ENCODE results near the gene NFASC. TPM values are rescaled to one million over a fixed set of nuclear protein-coding genes. Genes with fewer than 3 reads are reported as not detected.

NFASC gene
- total RNA-seq, 1 experiment from 2014 or later: 7.8 TPM

DNA sequence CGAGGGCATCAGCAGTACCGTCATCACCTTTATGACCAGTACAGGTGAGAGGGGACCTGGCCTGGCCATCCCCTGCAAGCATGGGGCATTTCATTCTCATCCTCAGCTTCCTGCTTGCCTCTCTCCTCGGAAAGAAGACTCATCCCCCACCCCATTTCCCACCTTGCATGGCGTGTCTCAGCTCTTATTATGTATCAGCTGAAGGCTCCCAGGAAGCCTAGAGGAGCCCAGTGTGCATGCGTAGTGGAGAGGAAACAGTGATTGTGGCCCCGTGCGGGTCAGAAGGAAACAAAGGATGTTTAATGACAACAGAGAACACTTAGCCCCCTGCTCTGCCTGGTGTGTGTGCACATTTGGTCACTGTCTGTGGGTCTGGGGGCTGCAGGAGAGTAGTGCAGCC, 132.0 kb downstream of the NFASC start:
- DNase-seq (ENCODE audit: low read depth): no peak

DNA sequence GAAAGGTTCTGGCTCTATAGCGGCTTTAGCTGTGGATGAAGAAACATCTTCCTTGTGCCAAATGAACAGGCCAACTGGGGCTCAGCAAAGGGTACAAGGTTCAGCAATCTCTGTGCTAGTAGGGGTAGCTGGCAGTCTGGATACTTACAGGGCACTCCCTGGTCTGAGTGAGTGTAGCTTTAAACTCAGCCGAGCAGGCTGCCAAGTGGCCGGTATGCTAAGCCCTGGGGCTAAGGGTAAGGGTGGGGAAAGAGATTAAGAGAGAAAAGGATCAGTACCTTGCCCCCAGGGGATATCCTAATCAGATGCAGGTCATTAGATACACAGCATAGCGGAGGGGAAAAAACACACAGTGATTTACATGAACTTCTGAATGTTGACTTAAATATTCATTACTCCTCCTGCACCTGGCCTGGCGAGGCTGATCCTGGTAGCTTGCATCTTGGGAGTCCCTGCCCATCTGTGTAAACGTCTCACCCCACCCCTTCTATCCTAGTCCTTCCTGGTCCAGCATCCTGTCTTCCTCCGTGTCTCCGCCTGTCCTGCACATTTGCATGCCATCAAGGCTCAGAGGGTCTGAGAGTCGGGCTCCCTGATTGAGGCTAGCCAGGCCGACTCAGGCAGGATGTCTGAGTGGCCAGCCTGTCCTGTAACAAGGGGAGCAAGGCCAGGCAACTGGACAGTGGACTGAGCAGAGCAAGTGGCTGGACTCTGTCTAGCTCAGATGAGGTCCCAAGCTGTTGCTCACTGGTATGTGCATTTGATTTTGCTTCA, 132.9 kb downstream of the NFASC start:
- DNase-seq (ENCODE audit: low read depth): no peak

DNA sequence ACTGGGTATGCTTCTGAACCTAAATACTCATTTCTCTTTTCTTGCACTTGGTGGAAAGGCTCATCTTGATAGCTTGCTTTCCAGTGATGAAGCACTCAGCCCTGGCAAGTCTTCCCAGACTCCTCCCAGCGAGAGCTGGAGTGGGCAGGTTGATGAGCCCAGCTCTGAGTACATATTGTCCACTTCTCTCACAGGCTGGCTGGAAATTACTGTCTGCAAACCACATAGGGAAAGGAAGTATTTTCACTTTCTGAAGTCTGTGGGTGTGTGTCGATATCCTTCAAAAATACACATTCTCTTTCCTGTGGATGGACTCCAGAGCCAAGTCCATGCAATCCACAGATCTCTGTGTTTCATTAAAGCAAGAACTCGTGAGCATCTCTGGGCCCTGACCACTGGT, 133.7 kb downstream of the NFASC start:
- no peak for DNase-seq (ENCODE audit: low read depth)

DNA sequence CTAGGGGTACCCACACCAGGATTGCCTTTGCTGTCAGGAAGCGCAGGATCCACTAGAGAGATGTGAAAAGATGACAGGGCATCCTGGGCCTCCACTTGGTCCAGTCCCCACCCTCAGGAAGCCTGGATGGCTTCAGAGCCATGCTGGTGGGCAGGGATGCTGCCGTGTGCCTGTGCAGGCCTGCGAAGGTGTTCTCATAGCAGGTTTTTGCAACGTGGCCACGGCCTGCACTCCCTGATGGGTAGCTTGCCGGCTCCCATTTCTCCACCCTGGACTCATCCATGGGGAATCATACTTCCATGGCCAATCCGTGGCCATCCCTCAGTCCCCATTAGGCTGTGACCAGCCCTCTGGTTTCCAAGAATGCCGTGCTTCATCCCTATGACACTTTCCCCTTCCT, 138.2 kb downstream of the NFASC start:
- no peak for DNase-seq (ENCODE audit: low read depth)

- DNase-seq (ENCODE audit: low read depth): no peak
Observed at GRCh38 chr1:205009670-205010069, 139.0 kb downstream of the NFASC start.

DNA sequence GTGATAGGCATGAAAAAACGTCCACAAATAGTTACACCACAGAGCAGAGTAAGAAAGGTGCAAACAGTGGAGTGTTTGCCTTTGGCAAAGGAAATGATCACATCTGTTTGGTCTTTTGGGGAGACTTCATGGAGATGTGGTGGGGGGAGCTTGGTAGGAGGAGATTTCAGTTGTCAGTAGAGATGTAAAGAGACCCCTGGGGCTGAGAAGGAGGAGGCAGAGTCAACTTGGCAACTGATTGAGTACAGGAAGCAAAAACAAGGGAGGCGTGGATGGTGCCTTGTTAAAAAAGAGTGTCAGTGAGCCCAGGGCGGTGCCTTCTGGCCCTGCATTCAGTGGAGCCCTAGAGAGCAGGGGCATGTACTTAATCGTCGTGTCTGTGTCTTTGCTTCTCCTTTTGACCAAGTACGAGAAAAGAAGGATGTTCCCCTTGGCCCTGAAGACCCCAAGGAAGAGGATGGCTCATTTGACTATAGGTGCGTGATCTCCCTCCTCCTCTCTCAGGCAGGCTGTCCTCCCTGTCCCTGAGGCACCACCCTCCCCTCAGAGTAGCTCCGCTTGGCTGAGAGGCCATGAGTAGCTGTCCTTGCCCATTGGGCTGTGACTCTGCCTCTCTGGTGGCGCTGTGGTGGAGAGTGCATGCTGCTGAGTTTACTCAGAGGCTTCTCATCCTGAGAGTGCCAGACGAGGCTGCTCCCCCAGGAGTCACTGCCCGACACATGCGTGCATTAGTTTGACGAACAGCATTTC, 141.9 kb downstream of the NFASC start:
- DNase-seq (ENCODE audit: low read depth): peak; percentile 1

- peak; percentile 8 for DNase-seq (ENCODE audit: low read depth)
Observed at GRCh38 chr1:205013683-205014367, 143.2 kb downstream of the NFASC start.

- no peak for DNase-seq (ENCODE audit: low read depth)
Observed at GRCh38 chr1:205014783-205015182, 144.1 kb downstream of the NFASC start.

- DNase-seq (ENCODE audit: low read depth): no peak
Observed at GRCh38 chr1:205015241-205015640, 144.6 kb downstream of the NFASC start.

- DNase-seq (ENCODE audit: low read depth): no peak
Observed at GRCh38 chr1:205016075-205016474, 145.4 kb downstream of the NFASC start.

- DNase-seq (ENCODE audit: low read depth): no peak
Observed at GRCh38 chr1:205016584-205016983, 145.9 kb downstream of the NFASC start.

DNA sequence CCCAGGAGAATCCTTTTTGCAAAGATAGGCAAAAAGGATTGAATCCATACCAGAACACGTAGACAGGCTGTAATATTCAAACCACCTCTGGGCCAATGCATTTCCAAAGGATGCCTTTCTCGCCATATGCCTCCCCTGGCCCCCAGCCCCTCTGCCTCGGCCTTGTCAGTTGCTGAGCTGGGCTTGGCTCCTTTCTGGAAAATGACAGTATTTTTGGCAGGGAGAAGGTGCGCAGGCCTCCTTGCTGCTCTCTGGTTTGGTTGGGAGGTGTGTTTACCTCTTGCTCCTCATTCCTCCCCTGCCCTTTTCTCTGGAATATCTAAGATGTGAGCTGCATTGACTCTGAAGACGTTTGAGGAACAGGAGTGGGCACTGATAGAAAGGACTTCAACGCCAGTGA, 146.3 kb downstream of the NFASC start:
- no peak for DNase-seq (ENCODE audit: low read depth)

DNA sequence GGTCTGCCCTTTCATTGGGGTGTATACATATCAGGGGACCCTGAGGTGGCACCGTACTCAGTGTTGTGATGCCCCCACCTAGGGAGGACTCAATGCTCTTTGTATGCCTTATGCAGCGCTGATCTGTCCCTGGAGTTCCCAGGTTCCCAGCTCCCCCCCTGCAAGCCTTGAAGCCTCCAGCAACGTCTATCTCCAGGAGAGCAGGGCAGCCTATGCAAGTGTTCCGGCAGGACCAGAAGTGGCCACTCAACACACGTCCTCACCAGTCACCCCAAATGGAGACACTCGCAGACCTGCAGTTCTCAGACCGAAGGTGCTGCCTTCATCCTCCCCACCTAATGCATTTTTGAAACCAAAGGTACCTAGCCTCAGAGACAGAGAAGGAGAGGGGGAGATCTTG, 147.1 kb downstream of the NFASC start:
- no peak for DNase-seq (ENCODE audit: low read depth)

GRCh38 chr1:205018381-205018780, 147.7 kb downstream of the NFASC start:
- no peak for DNase-seq (ENCODE audit: low read depth)

DNA sequence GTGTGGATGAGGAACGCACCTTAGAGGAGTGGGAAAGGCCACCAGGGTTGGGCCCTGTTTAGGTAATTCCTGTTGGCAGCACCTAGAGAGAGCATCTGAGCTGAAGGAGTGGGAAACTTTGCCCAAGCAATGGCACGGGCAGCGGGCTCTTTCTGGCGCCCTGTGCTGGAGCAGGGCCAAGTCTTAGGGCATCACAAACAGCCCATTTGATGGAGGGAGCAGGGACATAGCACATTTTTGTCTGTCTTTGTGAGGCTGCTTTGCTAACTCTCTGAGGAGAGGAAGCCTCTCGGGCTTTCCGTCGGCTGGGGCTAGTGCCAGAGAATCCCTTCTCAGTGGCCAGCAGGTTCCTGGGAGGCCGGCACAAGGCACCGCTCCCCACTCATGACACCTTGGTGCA, 149.8 kb downstream of the NFASC start:
- DNase-seq (ENCODE audit: low read depth): no peak

GRCh38 chr1:205024679-205025078, 154.0 kb downstream of the NFASC start:
- no peak for DNase-seq (ENCODE audit: low read depth)

- no peak for DNase-seq (ENCODE audit: low read depth)
Observed at GRCh38 chr1:205025239-205025638, 154.6 kb downstream of the NFASC start.

GRCh38 chr1:205026181-205026580, 155.5 kb downstream of the NFASC start:
- no peak for DNase-seq (ENCODE audit: low read depth)

GRCh38 chr1:205028390-205028789, 157.7 kb downstream of the NFASC start:
- DNase-seq (ENCODE audit: low read depth): no peak

GRCh38 chr1:205028924-205029323, 158.3 kb downstream of the NFASC start:
- no peak for DNase-seq (ENCODE audit: low read depth)

- DNase-seq (ENCODE audit: low read depth): no peak
Observed at GRCh38 chr1:205030241-205030640, 159.6 kb downstream of the NFASC start.

DNA sequence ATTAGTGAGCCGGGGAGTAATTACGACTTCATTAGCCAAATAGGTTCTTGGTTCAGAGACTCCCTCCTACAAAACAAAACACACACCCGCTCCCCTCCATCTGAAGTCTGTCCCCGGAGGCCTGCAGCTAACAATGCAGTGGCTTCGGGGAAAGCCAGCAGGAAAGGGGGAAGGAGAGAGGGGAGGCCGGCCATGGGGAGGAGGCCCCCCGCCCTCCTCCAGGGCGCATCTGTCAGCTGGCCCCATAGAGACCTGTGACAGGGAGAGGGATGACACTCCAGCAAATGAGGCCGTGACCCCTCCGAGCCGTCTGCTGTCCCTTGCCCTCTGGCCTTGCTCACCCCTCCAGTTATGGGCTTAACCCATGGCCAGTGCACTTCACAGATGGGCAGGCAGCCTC, 160.2 kb downstream of the NFASC start:
- DNase-seq (ENCODE audit: low read depth): no peak
